Measurements from ENCODE around the gene TAP2. TPM values are rescaled to one million over a fixed set of nuclear protein-coding genes. Genes with fewer than 3 reads are reported as not detected.

The TAP2 gene
- total RNA-seq, 4 donors from 2014 or later = 13.6 to 23.3 (median 15.6) TPM

GRCh38 chr6:32827025-32827424 is 11.5 kb downstream of the TAP2 start:
- TF ChIP-seq POLR2A (IDR thresholded peaks at IDR 0.05) (no peak), CTCF (IDR thresholded peaks at IDR 0.05) (no peak)
- no peak for DNase-seq (ENCODE audit: low spot score in 2 of 2)
- 65 to 68% methylated on average over 3 of the region's 3 CpGs for WGBS, 2 donors
- no peak overlapping the region for H3K4me3 ChIP-seq (ENCODE audit: low read depth, poor library complexity, severe bottlenecking)
- intact Hi-C loops (cut with DNase I; ENCODE audit: low total_unique reads) = no loop called here

- TF ChIP-seq POLR2A (IDR thresholded peaks at IDR 0.05) (no peak), CTCF (IDR thresholded peaks at IDR 0.05) (no peak)
- no peak overlapping the region for H3K4me3 ChIP-seq (ENCODE audit: low read depth, poor library complexity, severe bottlenecking)
- no peak for DNase-seq (ENCODE audit: low spot score in 2 of 2)
- intact Hi-C loops (cut with DNase I; ENCODE audit: low total_unique reads) = no loop called here
- 53 to 60% methylated on average over 2 of the region's 2 CpGs for WGBS, 2 donors
These were observed 12.6 kb downstream of the TAP2 start for GRCh38 chr6:32825966-32826365.

- WGBS, 2 donors = 38 to 41% methylated on average over 3 of the region's 3 CpGs
- intact Hi-C loops (cut with DNase I; ENCODE audit: low total_unique reads) = no loop called here
- no peak for DNase-seq (ENCODE audit: low spot score in 2 of 2)
- H3K4me3 ChIP-seq (ENCODE audit: low read depth, poor library complexity, severe bottlenecking) = no peak overlapping the region
- TF ChIP-seq CTCF (IDR thresholded peaks at IDR 0.05) (no peak), POLR2A (IDR thresholded peaks at IDR 0.05) (no peak)
These were observed 18.8 kb downstream of the TAP2 start for GRCh38 chr6:32819729-32820128.

GRCh38 chr6:32818867-32819266 is 19.7 kb downstream of the TAP2 start:
- intact Hi-C loops (cut with DNase I; ENCODE audit: low total_unique reads) = no loop called here
- TF ChIP-seq CTCF (IDR thresholded peaks at IDR 0.05) (no peak), POLR2A (IDR thresholded peaks at IDR 0.05) (no peak)
- no peak for DNase-seq (ENCODE audit: low spot score in 2 of 2)
- H3K4me3 ChIP-seq (ENCODE audit: low read depth, poor library complexity, severe bottlenecking) = no peak overlapping the region
- 72 to 85% methylated on average over 2 of the region's 2 CpGs for WGBS, 2 donors

GRCh38 chr6:32816746-32817204 is 21.8 kb downstream of the TAP2 start, which contains the start of gene HLA-DOB:
Gene HLA-DOB (minus strand): TSS chr6:32817002. CDS start chr6:32816951, 51 bp downstream.
- TF ChIP-seq POLR2A (IDR thresholded peaks at IDR 0.05) = no peak
- TF ChIP-seq CTCF (IDR thresholded peaks at IDR 0.05) = no peak
- WGBS, 2 donors = 12 to 25% methylated on average over 3 of the region's 3 CpGs
- no peak within 1 kb of the TSS for H3K4me3 ChIP-seq (ENCODE audit: low read depth, poor library complexity, severe bottlenecking)
- no peak for DNase-seq (ENCODE audit: low spot score in 2 of 2)
- intact Hi-C loops (cut with DNase I; ENCODE audit: low total_unique reads) = no loop called here

- 80 to 95% methylated on average over 2 of the region's 2 CpGs for WGBS, 2 donors
- H3K4me3 ChIP-seq (ENCODE audit: low read depth, poor library complexity, severe bottlenecking) = no peak overlapping the region
- intact Hi-C loops (cut with DNase I; ENCODE audit: low total_unique reads) = no loop called here
- DNase-seq (ENCODE audit: low spot score in 2 of 2) = no peak
- TF ChIP-seq CTCF (IDR thresholded peaks at IDR 0.05) (no peak), POLR2A (IDR thresholded peaks at IDR 0.05) (no peak)
These were observed 22.5 kb downstream of the TAP2 start for GRCh38 chr6:32815996-32816395.

Measured in lower leg skin (tissue), 4 donors.